ENCODE measurements around the gene AWAT2. TPM values are rescaled to one million over a fixed set of nuclear protein-coding genes. Genes with fewer than 3 reads are reported as not detected.

AWAT2 gene
- total and polyA plus RNA-seq, 2 donors from 2014 or later, result not detected

DNA sequence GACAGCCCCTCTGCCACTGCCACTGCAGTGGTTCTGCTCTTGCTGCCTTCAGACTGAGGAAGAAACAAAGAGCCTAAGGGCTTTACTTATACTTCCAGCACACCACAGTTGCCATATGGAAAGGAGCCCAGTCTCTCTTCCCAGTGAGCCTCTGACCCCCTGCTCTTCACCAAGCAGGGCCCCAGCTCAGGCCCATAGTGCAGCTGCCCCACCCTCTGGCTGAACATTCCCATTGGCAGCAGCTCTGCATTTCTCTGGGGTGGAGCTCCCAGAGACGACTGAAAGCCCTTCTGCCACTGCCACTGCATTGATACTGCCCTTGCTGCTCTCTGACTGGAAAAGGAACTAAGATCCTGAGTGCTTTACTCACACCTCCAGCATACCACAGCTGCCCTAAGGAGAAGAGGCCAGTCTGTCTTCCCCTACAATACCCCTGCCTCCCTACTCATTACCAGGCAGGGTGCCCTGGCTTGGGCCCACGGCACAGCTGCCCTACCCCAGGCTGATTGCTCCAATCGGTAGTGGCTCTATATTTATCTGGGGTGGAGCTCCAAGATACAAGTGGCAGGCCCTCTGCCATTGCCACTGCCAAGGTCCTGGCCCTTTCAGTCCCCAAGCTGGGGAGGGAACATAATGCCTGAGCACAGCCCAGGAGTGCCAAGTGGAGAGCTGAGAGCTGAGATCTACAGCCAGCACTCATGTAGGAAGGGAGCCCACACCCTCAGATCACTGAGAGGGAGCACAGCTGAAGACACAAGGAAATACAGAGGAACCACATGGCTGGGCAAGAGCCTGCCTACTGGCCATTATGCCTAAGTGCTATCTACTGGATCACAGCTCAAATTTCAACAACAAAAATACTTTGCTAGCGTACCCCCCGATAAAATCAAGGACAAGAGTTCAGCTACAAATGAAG is 36.0 kb downstream of the AWAT2 start:
- FAIRE-seq, result no peak
- no peaks in the 10 kb centered on the region for H3K36me3 ChIP-seq (ENCODE audit: control insufficient read depth in 2 of 3, insufficient read depth in 3 of 3, low read length in 3 of 3)
- H3K4me3 ChIP-seq (ENCODE audit: low read length in 3 of 3), result no peak overlapping the region
- no peaks in the 10 kb centered on the region for H3K9me3 ChIP-seq (ENCODE audit: control insufficient read depth in 2 of 3, insufficient read depth in 1 of 3, low read length in 3 of 3)
- TF ChIP-seq, protein P1, sequence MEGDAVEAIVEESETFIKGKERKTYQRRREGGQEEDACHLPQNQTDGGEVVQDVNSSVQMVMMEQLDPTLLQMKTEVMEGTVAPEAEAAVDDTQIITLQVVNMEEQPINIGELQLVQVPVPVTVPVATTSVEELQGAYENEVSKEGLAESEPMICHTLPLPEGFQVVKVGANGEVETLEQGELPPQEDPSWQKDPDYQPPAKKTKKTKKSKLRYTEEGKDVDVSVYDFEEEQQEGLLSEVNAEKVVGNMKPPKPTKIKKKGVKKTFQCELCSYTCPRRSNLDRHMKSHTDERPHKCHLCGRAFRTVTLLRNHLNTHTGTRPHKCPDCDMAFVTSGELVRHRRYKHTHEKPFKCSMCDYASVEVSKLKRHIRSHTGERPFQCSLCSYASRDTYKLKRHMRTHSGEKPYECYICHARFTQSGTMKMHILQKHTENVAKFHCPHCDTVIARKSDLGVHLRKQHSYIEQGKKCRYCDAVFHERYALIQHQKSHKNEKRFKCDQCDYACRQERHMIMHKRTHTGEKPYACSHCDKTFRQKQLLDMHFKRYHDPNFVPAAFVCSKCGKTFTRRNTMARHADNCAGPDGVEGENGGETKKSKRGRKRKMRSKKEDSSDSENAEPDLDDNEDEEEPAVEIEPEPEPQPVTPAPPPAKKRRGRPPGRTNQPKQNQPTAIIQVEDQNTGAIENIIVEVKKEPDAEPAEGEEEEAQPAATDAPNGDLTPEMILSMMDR (IDR thresholded peaks at IDR 0.05; ENCODE audit: borderline replicate concordance, extremely low read depth, insufficient read depth), result no peak
- H3K27me3 ChIP-seq (ENCODE audit: control insufficient read depth, insufficient read depth, low read length), result no peaks in the 10 kb centered on the region
- no peak overlapping the region for H3K9ac ChIP-seq (ENCODE audit: low read length in 3 of 3)
- intact Hi-C loops (cut with DNase I), result no loop called here
- H3K27ac ChIP-seq (ENCODE audit: low read depth in 2 of 2, low read length in 2 of 2), result no peak overlapping the region
- DNase-seq, result peak in 1 of 5 donors; percentile 39
- no peaks in the 10 kb centered on the region for H3K4me1 ChIP-seq (ENCODE audit: control insufficient read depth in 2 of 3, insufficient read depth in 2 of 3, low read depth in 1 of 3, low read length in 3 of 3)

DNA sequence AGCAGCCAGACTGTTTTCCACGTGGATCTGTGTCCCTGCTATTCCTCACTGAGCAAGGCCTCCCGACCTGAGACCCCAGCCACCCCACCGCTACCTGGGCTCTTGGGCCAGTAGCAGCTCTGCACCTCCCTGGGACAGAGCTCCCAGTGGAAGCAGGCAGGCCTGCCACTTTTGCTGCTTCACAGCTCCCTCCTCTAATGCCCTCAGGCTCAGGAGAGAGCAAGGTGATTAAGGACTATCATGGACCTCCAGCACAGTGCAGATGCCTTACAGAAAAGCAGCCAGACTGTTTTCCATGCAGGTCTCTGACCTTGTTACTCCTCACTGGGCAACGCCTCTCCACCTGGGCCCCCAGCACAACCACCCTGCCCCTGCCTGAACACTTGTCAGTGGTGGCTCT is 37.0 kb downstream of the AWAT2 start:
- no peaks in the 10 kb centered on the region for H3K4me1 ChIP-seq (ENCODE audit: control insufficient read depth in 2 of 3, insufficient read depth in 2 of 3, low read depth in 1 of 3, low read length in 3 of 3)

DNA sequence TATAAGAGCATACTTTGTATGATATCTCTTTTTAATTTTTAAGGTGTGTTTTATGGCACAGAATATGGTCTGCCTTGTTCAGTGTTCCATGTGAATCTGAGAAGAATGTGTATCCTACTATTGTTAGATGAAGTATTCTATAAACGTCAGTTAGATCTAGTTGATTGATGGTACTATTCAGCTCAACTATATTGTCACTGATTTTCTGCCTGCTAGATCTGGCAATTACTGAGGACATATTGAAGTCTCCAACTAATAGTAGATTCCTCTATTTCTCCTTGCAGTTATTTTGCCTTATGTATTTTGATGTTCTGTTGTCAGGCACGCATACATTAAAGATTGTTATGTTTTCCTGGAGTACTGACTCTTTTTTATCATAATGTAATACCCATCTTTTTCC is 39.8 kb downstream of the AWAT2 start:
- H3K9ac ChIP-seq (ENCODE audit: low read length in 3 of 3), result no peak overlapping the region
- intact Hi-C loops (cut with DNase I), result no loop called here

More for the DNA sequence above, 37.0 kb downstream of the AWAT2 start:
- DNase-seq (no peak), FAIRE-seq (no peak)
- H3K27ac ChIP-seq (ENCODE audit: low read depth in 2 of 2, low read length in 2 of 2), result no peak overlapping the region
- TF ChIP-seq, protein P1 (IDR thresholded peaks at IDR 0.05; ENCODE audit: borderline replicate concordance, extremely low read depth, insufficient read depth), result no peak
- no peak overlapping the region for H3K4me3 ChIP-seq (ENCODE audit: low read length in 3 of 3)
- H3K27me3 ChIP-seq (ENCODE audit: control insufficient read depth, insufficient read depth, low read length), result no peaks in the 10 kb centered on the region
- H3K36me3 ChIP-seq (ENCODE audit: control insufficient read depth in 2 of 3, insufficient read depth in 3 of 3, low read length in 3 of 3), result no peaks in the 10 kb centered on the region
- H3K9ac ChIP-seq (ENCODE audit: low read length in 3 of 3), result no peak overlapping the region
- intact Hi-C loops (cut with DNase I), result no loop called here
- H3K9me3 ChIP-seq (ENCODE audit: control insufficient read depth in 2 of 3, insufficient read depth in 1 of 3, low read length in 3 of 3), result no peaks in the 10 kb centered on the region

More for the DNA sequence above, 39.8 kb downstream of the AWAT2 start:
- TF ChIP-seq, protein P1 (IDR thresholded peaks at IDR 0.05; ENCODE audit: borderline replicate concordance, extremely low read depth, insufficient read depth), result no peak
- no peaks in the 10 kb centered on the region for H3K4me1 ChIP-seq (ENCODE audit: control insufficient read depth in 2 of 3, insufficient read depth in 2 of 3, low read depth in 1 of 3, low read length in 3 of 3)
- no peaks in the 10 kb centered on the region for H3K27me3 ChIP-seq (ENCODE audit: control insufficient read depth, insufficient read depth, low read length)
- no peak overlapping the region for H3K27ac ChIP-seq (ENCODE audit: low read depth in 2 of 2, low read length in 2 of 2)
- H3K4me3 ChIP-seq (ENCODE audit: low read length in 3 of 3), result no peak overlapping the region
- FAIRE-seq, result no peak
- no peaks in the 10 kb centered on the region for H3K9me3 ChIP-seq (ENCODE audit: control insufficient read depth in 2 of 3, insufficient read depth in 1 of 3, low read length in 3 of 3)
- no peak for DNase-seq
- H3K36me3 ChIP-seq (ENCODE audit: control insufficient read depth in 2 of 3, insufficient read depth in 3 of 3, low read length in 3 of 3), result no peaks in the 10 kb centered on the region
